Hematopoietic multipotent progenitor cell treated with erythropoietin and hydrocortisone succinate and interleukin-3 and kit ligand, for 8 days (in vitro differentiated cells): ENCODE data around the gene CYBC1.
"Not testable (repeated sequence)": the region's sequence is repeated elsewhere in the genome, so short reads cannot be mapped to it uniquely, and the experiment has no call there.

Experiments used
- DNase-seq: peaks from one replicate; pipeline ENCODE4 v3.0.0-alpha.2; 2015

The CYBC1 gene

GRCh38 chr17:82433560-82434215 lies 16.9 kb downstream of the CYBC1 start:
- DNase-seq, result no peak

- DNase-seq, result no peak
These were observed 18.5 kb downstream of the CYBC1 start for GRCh38 chr17:82432017-82432416.

GRCh38 chr17:82429824-82430223 lies 20.7 kb downstream of the CYBC1 start:
- no peak for DNase-seq

- DNase-seq, result no peak
These were observed 22.0 kb downstream of the CYBC1 start for GRCh38 chr17:82428546-82428945.

- DNase-seq, result no peak
These were observed 25.7 kb downstream of the CYBC1 start for GRCh38 chr17:82424863-82425159.

GRCh38 chr17:82424001-82424862 lies 26.3 kb downstream of the CYBC1 start:
- peak; percentile 78 for DNase-seq

GRCh38 chr17:82419540-82419939 lies 31.0 kb downstream of the CYBC1 start:
- peak; percentile 60 for DNase-seq

GRCh38 chr17:82418001-82418986 lies 32.3 kb downstream of the CYBC1 start, which contains the start of the genes HEXD and OGFOD3:
TSS of gene HEXD (plus strand) at chr17:82418347. CDS start at chr17:82419800, 1,453 bp downstream.
TSS of gene OGFOD3 (minus strand) at chr17:82418586. CDS start at chr17:82418485, 101 bp downstream.
- DNase-seq, result peak; percentile 83

GRCh38 chr17:82416771-82417170 lies 33.8 kb downstream of the CYBC1 start:
- peak; percentile 26 for DNase-seq

- DNase-seq, result no peak
These were observed 34.3 kb downstream of the CYBC1 start for GRCh38 chr17:82416264-82416663.

- no peak for DNase-seq
These were observed 34.8 kb downstream of the CYBC1 start for GRCh38 chr17:82415786-82416185.

GRCh38 chr17:82415336-82415735 lies 35.2 kb downstream of the CYBC1 start:
- no peak for DNase-seq

GRCh38 chr17:82414548-82415281 lies 35.8 kb downstream of the CYBC1 start:
- peak; percentile 75 for DNase-seq

- DNase-seq, result peak; percentile 46
These were observed 37.7 kb downstream of the CYBC1 start for GRCh38 chr17:82412535-82413520.

- not testable (repeated sequence) for DNase-seq
These were observed 38.5 kb downstream of the CYBC1 start for GRCh38 chr17:82412081-82412480.

- no peak for DNase-seq
These were observed 39.0 kb downstream of the CYBC1 start for GRCh38 chr17:82411396-82412053.

GRCh38 chr17:82410014-82410716 lies 40.4 kb downstream of the CYBC1 start:
- no peak for DNase-seq

GRCh38 chr17:82408938-82409318 lies 41.6 kb downstream of the CYBC1 start:
- DNase-seq, result no peak

GRCh38 chr17:82408288-82408937 lies 42.1 kb downstream of the CYBC1 start:
- DNase-seq, result no peak
